Nephron (organoid): ENCODE measurements around the gene GPC5.

ENCODE experiments used
- H3K27ac Mint-ChIP-seq, 3 experiments: 2 replicates each; pipeline ENCODE4 v1.8.0; 2020; ENCODE audit warnings: mixed read lengths in 3 of 3, mild to moderate bottlenecking in 2 of 3, moderate library complexity in 1 of 3
- H3K27me3 Mint-ChIP-seq: 2 replicates; pipeline ENCODE4 v1.8.0; 2021; ENCODE audit warnings: low read depth, mild to moderate bottlenecking, moderate library complexity, mixed read lengths
- H3K36me3 Mint-ChIP-seq: 2 replicates; pipeline ENCODE4 v1.8.0; 2020; ENCODE audit warnings: low read depth, mixed read lengths
- H3K4me1 Mint-ChIP-seq: 2 replicates; pipeline ENCODE4 v1.8.0; 2020; ENCODE audit warnings: mixed read lengths
- H3K4me3 Mint-ChIP-seq, 3 experiments: 2 replicates each; pipeline ENCODE4 v1.8.0; 2020; ENCODE audit warnings: mild to moderate bottlenecking in 3 of 3, mixed read lengths in 3 of 3, moderate library complexity in 2 of 3
- H3K9me3 Mint-ChIP-seq: 2 replicates; pipeline ENCODE4 v1.8.0; 2020; ENCODE audit warnings: mixed read lengths
- CTCF ChIP-seq, 3 experiments: fragments of 200-600 bp; sonication (generic); IDR thresholded peaks; one replicate each; pipeline ENCODE4 v1.5.0; 2021; ENCODE audit warnings: antibody characterized with exemption in 3 of 3; ENCODE audit not compliant: unreplicated experiment in 3 of 3

GPC5 gene

DNA sequence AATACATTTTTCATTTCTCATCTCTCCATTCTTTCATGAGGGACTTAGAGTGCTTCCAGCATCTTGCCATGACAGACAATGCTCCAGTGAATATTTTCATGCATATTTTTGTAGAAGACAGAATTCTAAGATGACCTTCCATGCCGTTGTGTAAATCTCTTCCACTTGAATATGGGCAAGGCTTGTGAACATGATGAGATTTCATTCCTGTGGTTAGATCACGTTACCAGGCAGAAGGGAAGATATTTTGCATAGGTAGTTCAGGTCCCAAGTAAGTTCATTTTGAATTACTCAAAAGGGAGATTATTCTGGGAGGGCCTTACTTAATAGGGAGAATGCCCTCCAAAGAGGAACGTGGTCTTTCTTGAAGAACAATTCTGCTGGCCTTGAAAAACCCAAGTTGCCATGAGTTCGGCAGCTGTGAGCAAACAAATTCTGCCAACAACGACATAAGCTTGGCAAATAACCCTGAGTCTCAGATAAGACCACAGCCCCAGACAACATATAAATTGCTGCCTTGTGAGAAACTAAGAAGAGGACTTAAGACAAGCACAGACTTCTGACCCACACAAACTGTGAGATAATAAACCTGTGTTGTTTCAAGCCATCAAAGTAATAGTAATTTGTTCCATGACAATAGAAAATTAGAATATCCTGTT is 1427.6 kb downstream of the GPC5 start:
- H3K27ac Mint-ChIP-seq: no peak overlapping the region
- peaks cover 4% of the 10 kb centered on the region for H3K4me1 Mint-ChIP-seq
- no peaks in the 10 kb centered on the region for H3K9me3 Mint-ChIP-seq
- no peak for TF ChIP-seq CTCF (IDR thresholded peaks at IDR 0.05; ENCODE audit: unreplicated experiment in 3 of 3)
- H3K4me3 Mint-ChIP-seq: no peak overlapping the region
- no peaks in the 10 kb centered on the region for H3K36me3 Mint-ChIP-seq
- no peaks in the 10 kb centered on the region for H3K27me3 Mint-ChIP-seq

- H3K9me3 Mint-ChIP-seq: no peaks in the 10 kb centered on the region
- no peaks in the 10 kb centered on the region for H3K36me3 Mint-ChIP-seq
- no peak overlapping the region for H3K4me3 Mint-ChIP-seq
- H3K4me1 Mint-ChIP-seq: peaks cover 4% of the 10 kb centered on the region
- H3K27me3 Mint-ChIP-seq: no peaks in the 10 kb centered on the region
- TF ChIP-seq CTCF (IDR thresholded peaks at IDR 0.05; ENCODE audit: unreplicated experiment in 3 of 3): no peak
- H3K27ac Mint-ChIP-seq: no peak overlapping the region
These were observed 1429.1 kb downstream of the GPC5 start for GRCh38 chr13:92827503-92827902.

GRCh38 chr13:92829930-92830329 is 1431.5 kb downstream of the GPC5 start:
- H3K4me3 Mint-ChIP-seq: no peak overlapping the region
- no peaks in the 10 kb centered on the region for H3K36me3 Mint-ChIP-seq
- no peaks in the 10 kb centered on the region for H3K9me3 Mint-ChIP-seq

DNA sequence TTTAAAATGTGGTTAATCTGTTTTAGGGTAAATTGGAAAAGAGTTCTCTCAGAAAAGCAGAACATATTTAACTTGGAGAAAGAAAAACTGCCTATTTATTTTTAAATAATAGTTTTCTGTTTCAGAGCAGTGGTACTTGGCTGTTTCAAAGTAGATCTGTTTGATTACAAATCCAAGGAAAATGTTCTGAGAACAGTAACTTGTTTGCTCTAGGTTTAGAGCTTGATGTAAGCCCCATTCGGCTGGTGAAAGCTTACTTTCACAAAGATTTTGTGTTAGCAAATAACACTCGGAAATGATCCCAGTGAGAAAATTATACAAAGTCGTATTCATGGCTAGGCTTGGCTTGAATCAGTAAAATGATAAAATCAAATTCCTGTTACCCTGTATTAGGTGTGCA is 1432.4 kb downstream of the GPC5 start:
- Mint-ChIP-seq H3K9me3 (no peaks in the 10 kb centered on the region), H3K27ac (no peak overlapping the region), H3K4me1 (peaks cover 9% of the 10 kb centered on the region), H3K27me3 (no peaks in the 10 kb centered on the region), H3K4me3 (no peak overlapping the region), H3K36me3 (no peaks in the 10 kb centered on the region)
- TF ChIP-seq CTCF (IDR thresholded peaks at IDR 0.05; ENCODE audit: unreplicated experiment in 3 of 3): no peak

More at GRCh38 chr13:92829930-92830329, 1431.5 kb downstream of the GPC5 start:
- Mint-ChIP-seq H3K4me1 (peaks cover 9% of the 10 kb centered on the region), H3K27ac (no peak overlapping the region), H3K27me3 (no peaks in the 10 kb centered on the region)
- no peak for TF ChIP-seq CTCF (IDR thresholded peaks at IDR 0.05; ENCODE audit: unreplicated experiment in 3 of 3)

- Mint-ChIP-seq H3K27ac (no peak overlapping the region), H3K4me3 (no peak overlapping the region), H3K36me3 (no peaks in the 10 kb centered on the region), H3K27me3 (no peaks in the 10 kb centered on the region), H3K9me3 (peaks cover 3% of the 10 kb centered on the region), H3K4me1 (peaks cover 9% of the 10 kb centered on the region)
- no peak for TF ChIP-seq CTCF (IDR thresholded peaks at IDR 0.05; ENCODE audit: unreplicated experiment in 3 of 3)
These were observed 1434.7 kb downstream of the GPC5 start for GRCh38 chr13:92833071-92833470.

GRCh38 chr13:92836171-92836570 is 1437.8 kb downstream of the GPC5 start:
- Mint-ChIP-seq H3K27ac (no peak overlapping the region), H3K4me3 (no peak overlapping the region)

More at GRCh38 chr13:92836171-92836570, 1437.8 kb downstream of the GPC5 start:
- peaks cover 3% of the 10 kb centered on the region for H3K9me3 Mint-ChIP-seq
- no peak for TF ChIP-seq CTCF (IDR thresholded peaks at IDR 0.05; ENCODE audit: unreplicated experiment in 3 of 3)
- H3K27me3 Mint-ChIP-seq: no peaks in the 10 kb centered on the region
- H3K4me1 Mint-ChIP-seq: peaks cover 5% of the 10 kb centered on the region
- H3K36me3 Mint-ChIP-seq: no peaks in the 10 kb centered on the region
